Measurements from ENCODE around the gene GPRC5A.

Gene GPRC5A

DNA sequence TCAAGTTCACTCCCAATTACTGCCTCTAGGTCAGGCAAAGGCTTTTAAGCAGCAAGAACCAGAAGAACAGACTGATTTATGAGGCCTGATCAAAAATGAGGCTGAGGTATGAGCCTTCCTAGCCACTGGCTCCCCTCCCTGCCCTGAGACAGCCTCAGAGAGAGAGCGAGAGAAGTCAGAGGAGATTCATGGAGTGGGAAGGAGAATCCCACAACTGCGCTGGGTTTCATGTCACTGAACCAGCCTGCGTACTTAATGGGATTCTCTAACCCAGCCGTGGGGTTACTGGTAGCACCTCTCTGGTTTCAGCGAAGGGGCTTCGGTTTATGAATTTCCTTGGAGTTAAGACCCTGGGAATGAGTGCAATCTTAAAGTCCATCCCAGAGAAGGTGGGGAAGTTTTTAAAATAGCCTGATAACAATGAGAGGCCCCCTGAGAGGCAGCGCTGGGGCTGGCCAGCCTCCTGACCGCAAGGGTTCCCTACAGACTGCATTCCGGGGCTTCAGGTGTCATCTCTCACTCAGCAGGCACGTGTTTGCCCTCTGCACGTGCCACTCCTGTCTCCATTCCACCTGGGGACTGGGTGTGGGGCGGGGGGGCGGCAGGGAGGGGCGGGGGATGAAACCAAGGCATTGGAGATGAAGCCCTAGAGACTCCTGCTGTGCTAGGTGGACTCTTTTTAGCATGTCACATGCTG, 6.1 kb upstream of the GPRC5A start:
- DNase-seq (ENCODE audit: low spot score): no peak

DNA sequence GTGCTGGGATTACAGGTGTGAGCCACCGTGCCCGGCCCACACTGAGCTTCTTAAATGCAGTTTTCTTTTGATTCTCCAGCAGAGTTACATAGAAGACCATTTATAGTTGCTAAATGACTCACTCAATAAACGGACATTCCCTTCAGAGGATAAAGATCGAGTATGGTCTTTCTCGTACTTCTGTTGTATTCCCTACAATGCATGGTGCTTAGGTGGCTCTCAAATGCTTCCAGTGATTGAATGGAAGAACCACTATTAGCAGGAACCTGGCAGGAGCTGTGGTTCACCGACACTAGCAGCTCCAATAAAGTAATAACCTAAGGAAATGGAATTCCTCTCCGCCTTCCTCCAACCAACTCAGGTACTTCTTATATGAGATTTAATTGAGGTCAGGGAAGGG, 3.9 kb upstream of the GPRC5A start:
- no peak for DNase-seq (ENCODE audit: low spot score)

DNA sequence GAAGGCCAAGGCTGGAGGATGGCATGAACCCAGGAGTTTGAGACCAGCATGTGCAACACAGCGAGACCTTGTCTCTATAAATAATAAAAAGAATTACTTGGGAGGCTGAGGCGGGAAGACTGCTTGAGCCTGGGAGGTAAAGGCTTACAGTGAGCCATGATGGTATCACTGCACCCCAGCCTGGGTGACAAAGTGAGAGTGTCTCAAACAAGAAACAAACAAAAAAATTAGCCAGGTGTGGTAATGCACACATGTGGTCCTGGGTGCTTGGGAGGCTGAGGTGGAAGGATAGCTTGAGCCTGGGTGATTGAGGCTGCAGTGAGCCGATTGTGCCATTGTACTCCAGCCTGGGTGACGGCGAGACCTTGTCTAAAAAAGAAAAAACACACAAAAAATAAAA, 1.7 kb upstream of the GPRC5A start:
- DNase-seq (ENCODE audit: low spot score): no peak

DNA sequence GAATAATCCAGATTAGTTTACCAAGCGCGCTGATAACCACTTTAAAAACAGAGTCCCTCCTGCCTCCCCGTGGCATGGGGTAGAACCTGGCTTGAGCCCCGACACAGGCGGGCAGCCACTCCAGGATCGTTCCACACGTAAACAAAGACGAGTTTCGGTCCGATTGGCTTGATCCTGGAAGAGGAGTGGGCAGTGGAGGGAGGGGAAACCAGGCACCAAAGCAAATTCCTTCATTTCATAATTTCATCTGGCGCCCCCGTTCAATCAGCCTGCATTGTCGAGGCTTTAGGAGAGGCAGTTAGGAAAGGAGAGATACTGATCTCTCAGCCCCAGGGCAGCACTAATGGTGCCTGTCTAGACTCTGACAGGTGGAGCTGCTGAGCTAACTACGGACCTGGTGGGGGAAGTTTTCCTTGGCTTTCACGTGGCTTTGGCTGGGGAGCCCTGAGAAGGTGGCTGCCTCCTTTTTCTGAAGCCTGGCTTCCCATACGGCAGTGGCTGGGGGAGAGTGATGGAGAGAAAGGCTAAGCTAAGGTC, 751 bp upstream of the GPRC5A start:
- DNase-seq (ENCODE audit: low spot score): no peak

DNA sequence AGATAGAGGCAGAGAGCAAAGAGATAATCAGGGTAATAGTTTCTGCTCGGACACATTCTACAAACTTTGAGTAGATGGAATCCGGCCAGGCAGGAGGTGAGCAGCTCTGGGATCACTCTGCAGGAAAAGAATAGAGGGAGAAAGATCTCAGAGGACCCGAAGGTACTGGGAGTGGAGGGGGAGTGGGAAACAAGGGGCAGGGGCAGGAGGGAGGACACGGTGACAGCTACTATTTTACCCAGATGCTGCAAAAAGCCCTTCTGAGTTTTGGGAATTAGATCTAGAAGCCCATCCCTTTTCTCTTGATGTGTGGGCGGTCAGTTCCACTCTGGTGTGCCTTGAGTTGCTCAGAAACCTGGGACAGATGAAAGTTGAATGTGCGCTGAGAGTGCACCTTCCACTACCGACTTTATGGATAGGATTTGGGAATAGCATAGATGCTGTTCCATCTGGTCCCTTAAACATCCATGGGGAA, 556 bp downstream of the GPRC5A start:
- no peak for DNase-seq (ENCODE audit: low spot score)

DNA sequence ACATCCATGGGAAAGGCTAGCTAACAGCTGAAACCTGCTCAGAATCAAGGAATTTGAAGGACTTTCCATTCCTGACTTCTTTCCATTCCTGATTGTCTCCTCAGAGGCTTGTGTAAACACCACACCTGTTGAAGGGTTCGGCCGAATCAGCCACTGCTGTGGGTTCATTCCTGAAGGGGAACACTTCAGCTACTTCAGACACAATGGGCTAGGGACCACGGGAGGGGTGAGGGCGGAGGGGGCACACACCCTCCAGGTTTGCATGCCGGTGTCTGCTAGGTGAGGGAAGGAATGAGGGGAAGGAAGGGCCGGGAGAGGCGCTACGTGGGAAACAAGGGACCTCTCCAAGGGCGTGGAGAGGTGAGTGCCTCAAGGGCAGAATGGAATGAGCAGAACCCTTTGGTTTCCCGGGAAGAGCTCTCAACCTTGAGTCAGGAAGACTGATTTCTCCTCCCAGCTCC, 1.3 kb downstream of the GPRC5A start:
- DNase-seq (ENCODE audit: low spot score): no peak

DNA sequence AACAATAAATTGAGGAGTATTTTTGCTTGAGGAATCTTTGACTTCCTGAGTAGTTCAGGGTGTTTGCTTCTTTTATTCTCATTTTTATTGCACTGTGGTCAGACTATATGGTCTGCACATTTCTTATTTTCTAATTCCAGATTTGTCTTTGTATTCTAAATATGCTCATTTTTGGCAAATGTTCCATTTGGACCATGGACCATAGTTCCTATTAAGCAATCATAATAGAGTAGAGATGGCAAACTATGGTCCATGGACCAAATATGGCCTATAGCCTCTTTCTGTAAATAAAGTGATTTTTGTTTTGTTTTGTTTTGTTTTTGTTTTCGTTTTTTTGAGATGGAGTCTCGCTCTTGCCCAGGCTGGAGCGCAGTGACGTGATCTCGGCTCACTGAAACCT, 2.1 kb downstream of the GPRC5A start:
- DNase-seq (ENCODE audit: low spot score): no peak

DNA sequence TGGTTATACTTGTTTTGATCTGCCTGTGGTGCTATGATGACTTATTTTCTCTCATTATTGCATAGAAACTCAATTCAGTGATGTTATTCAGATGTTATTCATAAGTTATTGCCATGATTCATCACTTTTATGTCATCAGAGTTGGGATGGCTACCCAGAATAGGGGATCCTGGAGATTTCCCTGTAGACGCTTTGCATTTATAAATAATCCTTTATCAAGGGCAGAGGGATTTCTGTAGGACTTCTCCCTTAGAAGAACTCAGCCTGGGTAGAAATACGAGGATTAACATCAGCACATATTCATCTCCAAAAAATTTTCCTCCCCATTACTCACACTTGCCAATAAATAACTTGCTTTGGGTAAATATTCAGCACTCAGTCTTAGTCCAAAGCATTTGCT, 4.9 kb downstream of the GPRC5A start:
- DNase-seq (ENCODE audit: low spot score): no peak

DNA sequence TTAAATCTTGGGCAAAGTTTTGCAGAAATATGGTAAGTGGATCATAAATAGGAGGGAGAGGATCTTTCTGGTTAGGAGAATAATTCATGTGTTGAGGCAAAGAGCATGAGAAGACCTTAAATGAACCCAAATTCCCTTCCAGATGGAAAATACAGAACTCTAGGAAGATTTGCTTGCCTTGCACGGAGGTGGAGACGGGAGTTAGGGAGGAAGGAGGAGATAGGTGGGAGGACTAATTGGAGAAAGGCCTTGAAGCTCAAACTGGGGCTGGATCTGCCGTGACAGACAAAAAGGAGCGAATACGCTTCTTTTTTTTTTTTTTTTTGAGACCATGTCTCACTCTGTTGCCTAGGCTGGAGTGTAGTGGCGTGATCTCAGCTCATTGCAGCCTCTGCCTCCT, 5.9 kb downstream of the GPRC5A start:
- no peak for DNase-seq (ENCODE audit: low spot score)

DNA sequence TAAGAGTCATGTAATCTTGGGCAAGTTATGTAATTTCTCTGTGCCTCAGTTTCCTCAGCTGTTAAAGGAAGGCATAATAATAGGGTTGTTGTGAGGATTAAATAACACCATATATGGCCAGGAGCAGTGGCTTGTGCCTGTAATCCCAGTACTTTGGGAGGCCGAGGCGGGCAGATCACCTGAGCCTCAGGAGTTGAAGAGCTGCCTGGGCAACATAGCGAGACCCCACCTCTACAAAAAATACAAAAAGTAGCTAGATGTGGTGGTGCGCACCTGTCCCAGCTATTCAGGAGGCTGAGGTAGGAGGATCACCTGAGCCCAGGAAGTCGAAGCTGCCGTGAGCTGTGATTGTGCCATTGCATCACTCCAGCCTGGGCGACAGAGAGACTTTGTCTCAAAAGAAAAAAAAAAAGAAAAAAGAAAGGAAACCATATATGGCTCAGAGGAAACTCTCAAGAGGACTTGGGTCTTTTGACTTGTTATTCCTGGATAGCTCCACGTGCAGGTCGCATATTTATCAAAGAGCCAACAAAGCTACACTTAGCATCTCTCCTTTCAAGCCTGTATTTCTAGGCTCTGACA, 6.9 kb downstream of the GPRC5A start:
- DNase-seq (ENCODE audit: low spot score): no peak

DNA sequence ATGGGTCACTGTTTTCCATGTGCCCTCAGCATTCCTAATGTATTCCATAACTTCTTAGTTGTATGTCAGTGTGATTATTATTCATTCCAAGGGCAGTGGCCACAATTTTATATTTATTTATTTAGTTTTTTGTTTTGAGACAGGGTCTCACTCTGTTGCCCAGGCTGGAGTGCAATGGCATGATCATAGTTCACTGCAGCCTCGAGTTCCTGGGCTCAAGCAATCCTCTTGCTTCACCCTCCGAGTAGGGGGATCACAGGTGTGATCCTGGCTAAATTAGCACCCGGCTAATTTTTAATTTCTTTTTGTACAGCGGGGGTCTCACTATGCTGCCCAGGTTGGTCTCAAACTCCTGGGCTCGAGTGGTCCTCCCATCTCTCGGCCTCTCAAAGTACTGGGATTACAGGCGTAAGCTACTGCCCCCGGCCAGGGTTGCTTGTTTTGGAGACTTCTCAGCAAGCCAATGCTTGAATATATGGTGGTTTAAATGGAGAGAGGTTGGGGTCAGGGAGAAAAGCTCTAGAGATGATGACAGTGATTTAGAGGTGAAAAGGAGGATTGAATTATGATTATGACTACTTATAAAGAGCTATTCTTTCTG, 7.6 kb downstream of the GPRC5A start:
- DNase-seq (ENCODE audit: low spot score): no peak

DNA sequence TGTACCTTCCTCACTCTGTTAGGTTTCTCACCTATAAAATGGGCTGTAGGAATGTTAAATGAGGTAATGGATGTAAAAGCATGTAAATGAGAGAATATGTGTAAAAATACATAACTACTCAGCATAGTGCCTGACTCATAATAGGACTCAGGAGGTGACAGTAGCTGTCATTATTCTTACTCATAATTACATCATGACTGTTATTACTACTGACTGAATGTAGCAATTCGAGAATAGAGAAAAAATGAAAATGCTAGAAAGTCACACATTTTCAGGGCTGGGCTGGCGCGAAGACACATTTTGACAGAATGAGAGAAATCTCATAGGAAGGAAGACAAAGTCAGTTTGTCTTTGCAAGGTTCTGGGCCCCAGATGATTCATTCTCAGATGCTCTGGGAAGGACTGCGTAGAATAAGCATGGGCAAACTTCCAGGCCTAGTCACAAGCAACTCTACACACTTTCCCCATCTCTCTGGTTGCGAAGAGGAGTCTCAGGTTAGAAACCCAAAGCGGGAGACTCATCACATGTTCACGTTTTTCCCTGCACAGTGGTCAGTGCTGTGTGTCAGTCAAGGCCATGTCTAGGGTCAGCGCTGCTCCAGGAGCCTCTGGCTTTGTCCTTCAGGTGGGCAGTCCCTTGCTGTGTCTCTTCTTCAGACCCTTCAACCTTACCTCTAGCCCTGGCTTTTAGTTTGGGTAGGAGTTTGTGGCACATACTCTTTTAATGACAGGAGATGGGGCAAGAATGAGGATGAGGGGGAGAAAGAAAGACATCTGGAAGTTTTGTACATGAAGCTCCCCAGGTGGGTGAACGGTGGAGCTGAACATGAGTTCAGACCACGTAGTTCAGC, 8.4 kb downstream of the GPRC5A start:
- DNase-seq (ENCODE audit: low spot score): no peak

DNA sequence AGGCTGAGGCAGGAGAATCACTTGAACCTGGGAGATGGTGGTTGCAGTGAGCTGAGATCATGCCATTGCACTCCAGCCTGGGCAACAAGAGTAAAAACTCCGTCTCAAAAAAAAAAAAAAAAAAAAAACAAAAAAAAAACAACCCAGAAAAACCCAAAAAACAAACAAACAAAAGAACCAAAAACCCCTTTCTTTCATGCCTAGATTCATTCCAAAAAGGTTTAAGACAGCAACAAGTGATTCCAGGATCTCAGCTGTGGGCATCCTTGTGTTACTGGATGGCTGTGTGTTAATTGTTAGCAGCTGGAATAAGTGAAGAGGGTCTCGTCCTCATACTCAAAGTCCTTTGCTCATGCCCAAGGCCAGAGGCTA, 9.4 kb downstream of the GPRC5A start:
- no peak for DNase-seq (ENCODE audit: low spot score)

DNA sequence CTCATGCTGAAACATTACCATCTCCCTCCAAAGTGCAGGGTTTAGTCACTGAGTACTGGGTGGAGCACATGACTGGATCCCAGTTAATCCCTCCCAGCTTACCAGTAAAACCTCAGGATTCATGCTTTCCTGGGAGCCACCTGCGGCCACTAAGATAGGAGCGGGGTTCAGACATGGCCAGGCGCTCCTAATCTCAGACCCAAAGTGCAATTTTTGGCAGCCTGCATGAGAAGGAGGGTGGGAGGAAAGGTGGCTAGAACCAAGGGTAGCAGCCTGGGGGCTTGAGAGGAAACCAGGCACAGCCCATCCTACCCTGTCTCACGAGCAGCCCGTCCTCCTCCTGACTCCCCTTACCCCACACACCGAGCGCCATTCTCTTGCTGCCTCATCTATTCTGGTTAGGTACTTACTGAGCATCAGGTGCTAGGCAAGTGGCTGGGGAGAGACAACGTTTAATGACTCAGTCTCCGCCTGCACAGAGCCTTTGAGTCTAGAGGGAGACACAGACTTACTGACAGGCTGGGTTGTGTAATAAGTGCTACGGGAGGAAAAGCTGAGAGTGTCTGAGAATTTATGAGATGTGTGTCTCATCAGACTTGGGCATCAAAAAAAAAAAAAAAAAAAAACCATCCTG, 9.9 kb downstream of the GPRC5A start:
- DNase-seq (ENCODE audit: low spot score): no peak

DNA sequence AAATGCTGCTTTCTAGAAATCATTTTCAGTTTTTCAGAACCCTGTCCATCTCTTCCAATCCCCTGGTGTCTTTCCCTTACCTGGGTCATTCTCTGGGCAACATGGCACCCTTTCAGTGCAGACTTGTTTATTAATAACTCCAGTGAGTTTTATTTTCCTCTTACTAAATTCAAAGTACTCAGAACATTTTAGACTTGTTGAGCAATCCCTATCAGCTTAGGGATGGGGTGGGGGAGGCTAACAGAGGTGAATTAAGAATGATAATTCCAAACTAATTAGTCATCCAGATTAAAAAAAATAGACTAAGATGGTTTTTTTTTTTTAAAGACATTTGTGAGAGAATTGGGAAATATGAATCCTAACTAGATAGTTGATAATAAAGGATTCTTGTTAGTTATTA, 10.7 kb downstream of the GPRC5A start:
- no peak for DNase-seq (ENCODE audit: low spot score)

DNA sequence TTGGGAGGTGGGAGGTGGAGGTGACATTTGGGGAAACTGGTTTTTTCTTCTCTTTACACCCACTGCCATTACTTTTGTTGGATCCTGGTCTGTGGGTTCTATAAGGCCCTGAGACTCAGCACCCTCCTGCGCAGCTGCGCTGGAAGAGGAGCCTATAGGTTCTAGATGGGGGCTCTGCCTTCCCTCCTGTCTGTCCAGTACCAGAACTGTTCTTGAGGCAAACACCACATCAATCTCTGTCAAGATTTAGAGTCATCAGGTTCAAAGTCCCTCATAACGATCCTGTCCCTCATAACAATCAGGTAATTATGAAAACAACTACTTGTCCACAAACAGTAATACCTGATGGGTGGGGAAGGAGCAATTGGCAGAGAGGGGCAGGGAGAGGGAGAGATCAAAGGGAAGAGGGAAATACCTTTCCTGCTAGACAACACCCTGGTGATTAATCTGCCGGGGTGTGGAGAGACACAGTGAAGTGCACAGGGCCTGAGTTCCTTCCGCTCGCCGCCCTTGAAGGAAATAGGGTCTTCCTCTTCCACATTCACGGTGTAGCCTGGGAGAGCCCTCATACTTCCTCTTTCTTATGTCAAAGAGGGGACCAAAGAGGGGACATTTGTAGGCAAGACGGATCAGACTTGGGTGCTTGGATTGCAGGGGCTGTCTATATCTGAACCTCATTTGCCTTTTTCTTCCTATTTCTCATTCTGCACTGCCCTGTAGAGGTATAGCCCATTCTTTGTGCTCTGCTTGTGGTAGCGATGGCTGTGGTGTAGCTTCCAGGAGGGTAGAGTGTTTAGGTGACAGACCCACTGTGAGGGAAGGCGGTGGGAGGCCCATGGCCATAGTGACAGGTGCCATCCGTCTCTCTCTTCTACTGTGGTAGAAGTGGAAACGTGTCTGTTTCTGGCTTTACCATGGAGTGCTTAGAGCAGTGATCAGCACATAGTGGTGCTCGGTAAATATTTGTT, 12.6 kb downstream of the GPRC5A start:
- no peak for DNase-seq (ENCODE audit: low spot score)

DNA sequence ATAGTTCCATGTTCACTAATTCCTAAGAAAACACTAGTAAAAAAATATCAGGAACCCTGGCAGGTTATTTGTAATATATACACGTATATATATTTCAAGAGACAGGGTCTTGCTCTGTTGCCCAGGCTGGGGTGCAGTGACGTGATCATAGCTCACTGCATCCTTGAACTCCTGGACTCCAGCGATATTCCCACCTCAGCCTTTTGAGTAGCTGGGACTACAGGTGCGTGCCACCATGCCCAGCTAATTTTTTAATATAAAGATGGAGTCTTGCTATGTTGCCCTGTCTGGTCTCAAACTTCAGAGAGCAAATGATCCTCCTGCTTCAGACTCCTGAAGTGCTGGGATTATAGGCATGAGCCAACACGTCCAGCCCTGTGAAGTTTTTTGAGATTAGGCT, 16.2 kb downstream of the GPRC5A start:
- DNase-seq (ENCODE audit: low spot score): no peak

DNA sequence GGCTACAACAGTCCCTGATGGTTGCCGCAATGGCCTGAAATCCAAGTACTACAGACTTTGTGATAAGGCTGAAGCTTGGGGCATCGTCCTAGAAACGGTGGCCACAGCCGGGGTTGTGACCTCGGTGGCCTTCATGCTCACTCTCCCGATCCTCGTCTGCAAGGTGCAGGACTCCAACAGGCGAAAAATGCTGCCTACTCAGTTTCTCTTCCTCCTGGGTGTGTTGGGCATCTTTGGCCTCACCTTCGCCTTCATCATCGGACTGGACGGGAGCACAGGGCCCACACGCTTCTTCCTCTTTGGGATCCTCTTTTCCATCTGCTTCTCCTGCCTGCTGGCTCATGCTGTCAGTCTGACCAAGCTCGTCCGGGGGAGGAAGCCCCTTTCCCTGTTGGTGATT, 16.9 kb downstream of the GPRC5A start:
- no peak for DNase-seq (ENCODE audit: low spot score)

DNA sequence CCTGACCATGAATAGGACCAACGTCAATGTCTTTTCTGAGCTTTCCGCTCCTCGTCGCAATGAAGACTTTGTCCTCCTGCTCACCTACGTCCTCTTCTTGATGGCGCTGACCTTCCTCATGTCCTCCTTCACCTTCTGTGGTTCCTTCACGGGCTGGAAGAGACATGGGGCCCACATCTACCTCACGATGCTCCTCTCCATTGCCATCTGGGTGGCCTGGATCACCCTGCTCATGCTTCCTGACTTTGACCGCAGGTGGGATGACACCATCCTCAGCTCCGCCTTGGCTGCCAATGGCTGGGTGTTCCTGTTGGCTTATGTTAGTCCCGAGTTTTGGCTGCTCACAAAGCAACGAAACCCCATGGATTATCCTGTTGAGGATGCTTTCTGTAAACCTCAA, 17.3 kb downstream of the GPRC5A start:
- DNase-seq (ENCODE audit: low spot score): no peak

DNA sequence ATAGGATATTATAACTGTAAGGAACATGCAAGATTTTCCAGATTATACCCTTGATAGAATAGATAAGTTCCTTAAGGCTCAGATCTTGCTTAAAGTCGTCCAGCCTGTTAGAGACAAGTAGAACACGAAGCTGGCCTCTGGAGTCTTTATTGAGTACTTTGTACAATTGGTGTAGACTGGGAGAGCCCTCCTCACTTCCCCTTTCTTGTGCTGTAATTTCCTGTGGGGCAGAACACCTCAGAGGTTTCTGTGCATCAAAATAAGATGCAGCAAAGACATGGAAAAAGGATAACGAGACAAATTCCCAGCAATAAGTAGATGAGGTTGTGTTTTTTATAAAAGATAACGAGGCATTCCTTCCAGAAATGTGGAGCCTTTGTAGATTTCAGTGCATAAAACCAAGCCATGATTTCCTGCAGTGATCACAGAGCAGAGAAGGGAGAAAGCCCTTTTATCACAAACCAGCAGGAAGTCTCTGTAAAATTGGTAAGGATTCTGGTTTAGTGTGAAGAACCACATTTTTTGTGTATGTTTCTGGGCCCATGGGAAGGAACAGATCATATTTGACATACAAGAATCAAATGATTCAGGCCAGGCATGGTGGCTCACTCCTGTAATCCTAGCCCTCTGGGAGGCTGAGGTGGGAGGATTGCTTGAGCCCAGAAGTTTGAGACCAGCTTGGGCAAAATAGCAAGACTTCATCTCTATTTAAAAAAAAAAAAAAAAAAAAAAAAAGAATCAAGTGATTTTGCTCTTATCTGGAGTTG, 18.0 kb downstream of the GPRC5A start:
- DNase-seq (ENCODE audit: low spot score): no peak
